ENCODE data around the gene RAB3A.
A peak's percentile ranks its signal among the peaks of the same experiment; 100 is the strongest.

The RAB3A gene

DNA sequence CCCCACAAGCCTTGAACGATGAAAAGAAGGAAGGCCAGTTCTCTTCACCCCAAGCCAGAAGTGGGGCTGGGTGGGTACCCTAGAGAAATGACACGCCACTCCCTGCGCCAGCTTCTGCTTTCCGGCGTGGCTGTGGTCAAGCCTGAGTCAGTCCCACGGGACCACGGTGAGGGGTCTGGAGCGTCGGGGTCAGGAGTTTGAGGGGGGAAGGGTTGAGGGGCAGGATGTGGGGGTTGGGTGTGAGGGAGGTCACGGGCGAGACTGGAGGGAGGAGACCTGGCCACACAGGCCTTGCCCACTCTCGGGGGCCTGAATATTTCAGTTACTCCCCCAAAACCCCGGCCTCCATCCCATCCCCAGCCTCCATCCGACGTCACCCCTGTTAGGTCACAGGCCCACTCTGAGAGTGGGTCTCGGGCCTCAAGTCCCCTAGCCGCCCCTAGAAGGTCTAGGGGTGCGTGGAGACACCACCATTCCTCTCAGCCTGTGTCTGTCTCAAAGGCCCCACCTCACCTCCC lies 30.7 kb downstream of the RAB3A start:
- no peak for TF ChIP-seq CTCF (IDR thresholded peaks at IDR 0.05; ENCODE audit: low read depth, low read length)
- H3K4me3 ChIP-seq (ENCODE audit: low read depth, low read length), result peak overlapping the region; percentile 69

DNA sequence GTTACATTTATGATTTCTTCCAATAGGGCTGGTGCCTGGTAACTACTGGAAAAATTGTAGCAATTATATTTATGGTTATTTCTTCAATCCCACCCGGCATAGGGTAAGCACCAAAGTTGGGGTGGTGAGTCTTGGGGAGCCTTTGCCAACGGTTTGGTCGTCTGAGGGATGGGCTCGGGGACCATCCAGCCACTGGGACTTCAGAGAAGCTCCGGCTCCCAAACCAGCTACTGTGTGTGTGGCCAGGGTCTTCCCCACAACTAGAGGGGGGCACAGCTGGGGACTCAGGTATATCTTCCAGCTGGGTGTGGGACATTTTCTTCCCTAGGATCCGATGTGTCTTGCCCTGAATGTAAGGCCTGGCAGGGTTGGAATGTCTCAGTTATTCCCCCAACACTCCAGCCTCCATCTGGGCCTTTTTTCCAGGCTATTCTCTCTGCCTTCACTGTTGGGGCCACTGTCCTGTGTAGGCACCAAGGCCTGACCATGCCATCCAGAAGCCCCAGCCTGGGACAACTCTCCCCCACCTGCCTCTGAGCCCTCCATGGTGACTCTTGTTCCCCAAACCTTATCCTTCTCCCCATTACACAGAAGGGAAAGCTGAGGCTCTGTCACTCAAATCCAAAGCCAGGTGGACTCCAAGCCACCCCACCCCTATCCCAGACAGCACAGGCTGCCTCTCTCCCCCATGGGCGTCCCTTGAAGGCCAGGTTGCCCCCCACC lies 31.4 kb downstream of the RAB3A start:
- TF ChIP-seq CTCF (IDR thresholded peaks at IDR 0.05; ENCODE audit: low read depth, low read length), result no peak
- H3K4me3 ChIP-seq (ENCODE audit: low read depth, low read length), result no peak overlapping the region

GRCh38 chr19:18171605-18172327 lies 32.1 kb downstream of the RAB3A start:
- TF ChIP-seq CTCF (IDR thresholded peaks at IDR 0.05; ENCODE audit: low read depth, low read length), result no peak

GRCh38 chr19:18170714-18171255 lies 33.1 kb downstream of the RAB3A start:
- no peak for TF ChIP-seq CTCF (IDR thresholded peaks at IDR 0.05; ENCODE audit: low read depth, low read length)
- H3K4me3 ChIP-seq (ENCODE audit: low read depth, low read length), result no peak overlapping the region

More at GRCh38 chr19:18171605-18172327, 32.1 kb downstream of the RAB3A start:
- H3K4me3 ChIP-seq (ENCODE audit: low read depth, low read length), result no peak overlapping the region

GRCh38 chr19:18168673-18169381 lies 35.0 kb downstream of the RAB3A start:
- no peak overlapping the region for H3K4me3 ChIP-seq (ENCODE audit: low read depth, low read length)
- no peak for TF ChIP-seq CTCF (IDR thresholded peaks at IDR 0.05; ENCODE audit: low read depth, low read length)

- no peak overlapping the region for H3K4me3 ChIP-seq (ENCODE audit: low read depth, low read length)
- peak; percentile 74 for TF ChIP-seq CTCF (IDR thresholded peaks at IDR 0.05; ENCODE audit: low read depth, low read length)
These were observed 35.7 kb downstream of the RAB3A start for GRCh38 chr19:18167975-18168645.

All from WI38 (cell line).